T-helper 1 cell (primary cell): ENCODE measurements around the gene CIART.
"Not testable (repeated sequence)": the region's sequence is repeated elsewhere in the genome, so short reads cannot be mapped to it uniquely, and the experiment has no call there.

Experiments
- DNase-seq, 5 donors: peaks; one replicate each; pipeline ENCODE4 v3.0.0-alpha.2; 2012 to 2020

Gene CIART

DNA sequence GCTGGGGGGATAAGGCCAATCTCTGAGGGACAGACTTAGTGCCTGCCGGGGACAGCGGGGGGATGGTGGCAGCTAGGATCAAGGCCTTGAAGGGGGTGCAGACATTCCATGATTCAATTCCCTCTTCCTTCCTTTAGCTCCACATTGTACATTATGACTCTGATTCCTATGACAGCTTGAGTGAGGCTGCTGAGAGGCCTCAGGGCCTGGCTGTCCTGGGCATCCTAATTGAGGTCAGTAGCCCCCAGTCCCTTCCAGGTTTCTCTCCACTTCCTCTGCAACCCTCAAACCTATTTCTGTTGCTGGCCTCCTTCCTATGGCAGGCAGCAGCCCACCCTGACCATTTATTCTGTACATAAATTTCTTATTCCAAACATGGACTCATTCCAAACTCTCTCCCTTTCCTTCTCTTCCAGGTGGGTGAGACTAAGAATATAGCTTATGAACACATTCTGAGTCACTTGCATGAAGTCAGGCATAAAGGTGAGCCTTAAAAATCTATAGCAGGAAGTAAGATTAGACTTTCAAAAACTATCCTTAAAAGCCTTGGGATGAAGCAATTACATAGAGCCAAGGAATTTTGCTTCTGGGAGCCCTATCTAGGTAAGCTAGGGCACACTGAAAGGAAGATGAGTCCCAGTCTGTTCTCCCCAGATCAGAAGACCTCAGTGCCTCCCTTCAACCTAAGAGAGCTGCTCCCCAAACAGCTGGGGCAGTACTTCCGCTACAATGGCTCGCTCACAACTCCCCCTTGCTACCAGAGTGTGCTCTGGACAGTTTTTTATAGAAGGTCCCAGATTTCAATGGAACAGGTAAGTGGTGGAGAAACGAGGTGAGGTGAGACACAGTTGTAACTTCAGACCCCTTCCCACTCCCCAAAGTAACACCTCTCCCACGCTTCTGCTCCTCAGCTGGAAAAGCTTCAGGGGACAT is 19.7 kb upstream of the CIART start:
- DNase-seq, result no peak

DNA sequence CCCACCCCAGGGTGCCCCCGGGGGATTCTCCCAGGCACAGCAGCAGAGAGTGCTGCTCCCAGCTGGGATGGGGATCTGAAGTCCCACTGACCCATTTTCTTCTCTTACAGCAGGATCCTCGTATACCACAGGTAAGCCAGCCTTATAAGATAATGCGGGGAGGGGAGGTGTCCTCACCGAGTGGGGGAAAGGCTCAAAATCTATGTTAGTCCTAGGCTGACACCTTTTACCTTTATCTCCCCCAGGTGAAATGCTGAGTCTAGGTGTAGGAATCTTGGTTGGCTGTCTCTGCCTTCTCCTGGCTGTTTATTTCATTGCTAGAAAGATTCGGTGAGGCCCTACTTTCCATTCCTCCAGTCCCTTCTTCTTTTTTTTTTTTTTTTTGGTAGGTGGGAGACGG is 18.8 kb upstream of the CIART start:
- DNase-seq, result no peak

DNA sequence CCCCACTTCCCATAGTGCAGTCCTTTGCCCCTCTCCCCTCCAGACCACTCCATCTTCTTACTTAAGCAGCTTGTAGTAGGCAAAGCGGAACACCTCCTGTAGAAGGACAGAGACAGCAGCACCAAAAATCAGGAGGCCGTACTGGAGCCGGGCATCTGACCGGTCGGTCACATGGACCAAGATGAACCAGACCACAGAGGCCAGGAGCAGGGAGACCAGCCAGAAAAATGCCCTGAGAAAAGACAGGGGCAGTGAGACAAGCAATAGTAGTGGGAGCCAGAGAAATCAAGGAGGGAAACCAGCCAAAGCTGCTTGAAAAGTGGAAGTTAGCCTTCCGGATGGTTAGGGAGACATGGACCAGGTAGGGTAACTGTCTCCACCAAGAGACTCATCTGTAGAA is 14.5 kb upstream of the CIART start:
- DNase-seq, result no peak

DNA sequence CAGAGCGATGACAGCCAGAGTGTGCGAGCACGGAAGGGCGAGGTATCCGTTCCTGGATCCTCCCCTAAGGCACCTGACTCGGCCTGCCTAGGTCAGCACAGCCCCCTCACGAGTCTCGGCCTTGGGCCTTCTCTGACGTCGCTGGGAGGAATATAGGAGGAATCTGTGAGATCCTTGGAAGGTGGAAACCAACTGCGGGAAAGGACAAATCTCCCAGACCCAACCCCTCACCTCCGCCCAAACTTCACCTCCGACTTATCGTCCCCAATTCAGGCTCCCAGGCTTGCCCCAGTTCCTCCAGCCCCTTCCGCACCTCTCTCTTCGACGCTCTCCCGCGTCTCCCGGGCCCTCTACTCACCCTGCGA is 14.0 kb upstream of the CIART start:
- peak in 4 of 5 donors; percentile 36 to 46 (median 38) for DNase-seq

DNA sequence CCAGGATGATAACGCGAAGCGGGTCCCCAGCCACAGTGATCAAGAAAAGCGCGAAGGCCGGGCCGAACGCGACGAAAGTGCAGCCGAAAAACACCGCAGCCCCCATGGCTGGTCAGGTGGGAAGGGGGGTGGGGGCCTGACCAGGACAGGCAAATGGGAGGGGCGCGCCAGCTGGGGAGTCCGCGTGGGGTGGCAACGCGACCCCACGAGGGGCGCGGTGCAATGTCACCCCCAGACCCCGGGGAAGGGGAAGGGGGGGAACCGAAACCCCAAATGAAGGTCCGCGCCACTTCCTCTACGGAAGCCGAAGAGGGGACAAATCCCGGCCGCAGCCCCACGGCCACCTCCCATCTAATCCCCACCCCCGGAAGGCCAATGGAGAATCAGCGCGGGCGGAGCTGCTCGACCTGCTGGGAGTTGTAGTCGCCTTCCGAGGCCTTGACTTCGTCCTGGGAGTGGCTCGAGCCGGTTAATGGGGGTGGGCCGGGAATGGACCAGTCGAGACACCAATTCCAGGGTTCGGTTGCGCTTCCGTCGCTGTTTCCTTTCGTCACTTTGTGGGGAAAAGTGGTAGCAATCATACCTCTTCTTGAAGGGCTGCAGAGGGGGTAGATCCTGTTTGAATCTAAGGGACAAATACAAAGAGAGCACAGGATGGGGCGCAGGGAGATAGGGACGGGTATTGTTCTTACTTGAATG is 13.5 kb upstream of the CIART start, which contains the start of gene APH1A:
Gene APH1A, minus strand, starts transcription at position 312 of the 699 bp plus-strand sequence. Its CDS starts 206 bp downstream, at position 106.
- peak; percentile 82 to 95 (median 88) for DNase-seq

DNA sequence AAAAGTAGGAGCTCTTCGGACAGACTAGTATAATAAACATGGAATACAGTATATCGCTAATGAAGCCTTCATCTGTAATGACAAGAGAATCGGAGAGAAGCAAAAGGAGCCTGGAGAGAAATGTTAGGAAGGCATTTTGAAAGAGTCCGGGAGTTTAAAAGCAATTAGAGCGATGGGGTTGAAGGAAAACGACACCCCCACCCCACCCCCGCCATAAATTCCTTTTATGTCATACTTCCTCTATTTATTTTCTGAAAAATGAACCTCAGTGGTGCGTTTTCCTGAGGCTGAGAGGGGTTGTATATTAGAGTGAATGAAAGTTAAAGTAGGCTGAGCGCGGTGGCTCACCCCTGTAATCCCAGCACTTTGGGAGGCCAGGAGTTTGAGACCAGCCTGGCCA is 12.9 kb upstream of the CIART start:
- no peak for DNase-seq

DNA sequence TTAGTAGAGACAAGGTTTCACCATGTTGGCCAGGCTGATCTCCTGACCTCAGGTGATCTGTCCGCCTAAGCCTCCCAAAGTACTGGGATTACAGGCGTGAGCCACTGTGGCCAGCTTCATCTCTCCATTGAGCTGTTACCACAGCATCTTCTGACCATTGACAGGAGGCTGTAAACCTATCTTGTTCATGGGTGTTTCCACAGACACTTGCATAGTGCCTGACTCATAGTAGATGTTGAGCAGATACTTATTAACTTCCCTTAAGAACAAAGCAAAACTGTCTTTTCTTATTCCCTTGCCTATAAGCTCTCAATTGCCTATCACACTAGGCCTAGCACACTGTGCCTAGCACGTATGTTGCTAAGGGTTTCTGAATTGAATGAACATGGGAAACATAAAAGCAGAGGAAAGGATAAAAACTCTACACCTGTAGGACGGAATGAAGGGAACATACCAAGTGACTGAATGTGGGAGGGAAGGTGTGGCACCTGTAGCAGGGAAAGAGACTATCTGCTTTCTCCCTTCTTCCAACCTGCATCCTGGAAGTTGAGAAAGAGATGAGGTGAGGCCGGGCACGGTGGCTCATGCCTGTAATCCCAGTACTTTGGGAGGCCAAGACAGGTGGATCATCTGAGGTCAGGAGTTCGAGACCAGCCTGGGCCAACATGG is 10.9 kb upstream of the CIART start:
- DNase-seq, result no peak

DNA sequence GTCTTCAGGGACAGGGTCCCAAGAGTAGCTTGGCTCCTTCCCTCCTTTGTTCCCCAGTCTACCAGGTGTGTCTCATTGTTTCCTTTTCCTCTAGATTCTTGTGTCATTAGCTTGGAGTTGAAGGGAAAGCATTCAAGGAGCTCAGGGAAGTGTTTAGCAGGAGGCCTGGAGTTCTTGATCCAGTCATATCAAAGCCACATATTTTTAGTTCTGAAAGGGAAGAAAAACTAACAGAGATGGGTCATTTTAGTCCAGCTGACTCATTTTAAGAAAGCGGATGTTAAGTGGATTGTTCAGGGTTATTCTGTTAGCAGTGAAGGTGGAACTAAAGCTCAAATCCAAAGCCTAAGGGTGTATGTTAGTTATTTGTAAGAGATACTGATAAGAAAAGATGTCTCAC is 9.0 kb upstream of the CIART start:
- DNase-seq, result no peak

DNA sequence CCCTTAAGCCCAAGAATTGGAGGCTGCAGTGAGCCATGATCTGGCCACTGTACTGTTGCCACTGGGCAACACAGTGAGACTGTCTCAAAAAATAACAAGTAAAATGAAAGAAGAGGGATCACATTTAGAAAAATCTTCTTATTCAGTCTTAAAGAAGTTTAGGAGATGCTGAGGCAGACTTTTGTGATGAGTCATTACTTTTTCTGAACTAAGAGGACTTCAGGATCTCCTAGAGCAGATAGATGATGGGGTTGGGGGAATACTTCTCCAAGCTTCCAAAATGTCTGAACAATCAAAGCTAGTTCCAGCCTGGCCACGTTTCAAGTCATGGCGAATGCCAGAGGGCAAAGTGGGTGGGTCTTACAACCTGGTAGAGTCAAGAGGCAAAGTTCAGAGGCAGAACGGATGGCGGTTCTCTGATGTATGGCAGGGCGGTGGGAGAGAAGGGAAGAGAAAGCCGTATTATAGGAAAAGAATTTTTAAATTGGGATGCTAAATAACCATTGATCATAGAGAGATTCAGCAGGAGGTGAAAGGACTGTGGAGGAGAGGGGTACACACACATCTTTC is 2.1 kb upstream of the CIART start:
- no peak for DNase-seq

DNA sequence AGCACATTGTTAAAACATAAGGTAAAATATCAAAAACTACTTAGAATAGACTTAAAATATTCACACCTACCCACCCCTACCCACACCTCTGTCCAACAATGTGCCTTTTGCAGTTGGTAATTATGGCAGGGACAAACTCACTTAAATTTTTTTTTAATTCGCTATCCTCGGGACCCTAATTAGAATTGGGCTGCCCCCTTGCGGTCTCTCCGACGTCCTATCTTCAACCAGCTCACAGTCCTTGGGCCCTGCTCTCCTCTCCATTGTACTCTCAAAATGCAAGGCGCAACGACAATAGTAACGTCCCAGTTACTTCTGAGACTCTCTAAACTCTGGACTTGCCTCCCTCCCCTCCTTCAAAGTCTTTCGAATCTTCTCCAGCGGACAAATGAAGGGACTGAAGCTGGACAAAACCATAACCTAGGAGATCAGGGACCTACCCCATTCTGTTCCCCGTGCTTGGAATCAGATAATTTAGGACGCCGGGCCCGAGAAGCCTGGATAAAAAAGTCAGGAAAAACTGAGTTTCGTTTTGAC is 1.1 kb upstream of the CIART start:
- peak in 4 of 5 donors; percentile 31 to 52 (median 40) for DNase-seq

DNA sequence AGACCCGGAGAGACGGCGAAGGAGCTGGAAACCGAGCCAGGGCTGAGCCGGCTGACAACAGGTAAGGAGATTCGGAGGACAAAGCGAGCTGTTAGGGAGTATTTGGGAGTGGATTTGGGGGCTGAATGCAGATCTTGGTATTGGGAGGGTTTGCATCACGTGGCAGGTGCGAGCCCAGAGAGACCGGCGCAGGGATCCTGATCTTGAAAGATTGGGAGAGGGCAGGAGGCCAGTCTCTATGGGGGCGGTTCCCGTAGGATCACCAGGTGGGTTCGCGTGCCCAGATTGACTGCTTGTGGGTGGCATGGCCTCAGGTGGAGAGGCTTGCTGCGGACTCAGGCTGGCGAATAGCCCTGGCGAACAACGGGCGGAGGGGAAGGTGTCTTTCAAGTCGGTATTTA is 204 bp downstream of the CIART start:
- no peak for DNase-seq

DNA sequence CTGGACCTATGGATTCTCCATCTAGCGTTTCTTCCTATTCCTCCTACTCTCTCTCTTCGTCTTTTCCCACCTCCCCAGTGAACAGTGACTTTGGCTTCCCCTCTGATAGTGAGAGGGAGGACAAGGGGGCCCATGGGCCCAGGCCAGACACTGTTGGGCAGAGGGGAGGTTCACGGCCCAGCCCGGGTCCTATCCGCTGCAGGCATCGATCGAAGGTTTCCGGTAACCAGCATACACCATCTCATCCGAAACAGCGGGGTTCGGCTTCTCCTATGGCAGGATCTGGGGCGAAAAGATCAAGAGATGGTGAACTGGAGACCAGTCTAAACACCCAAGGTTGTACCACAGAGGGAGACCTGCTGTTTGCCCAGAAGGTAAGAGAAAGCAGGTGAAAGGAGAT is 906 bp downstream of the CIART start:
- DNase-seq, result no peak

DNA sequence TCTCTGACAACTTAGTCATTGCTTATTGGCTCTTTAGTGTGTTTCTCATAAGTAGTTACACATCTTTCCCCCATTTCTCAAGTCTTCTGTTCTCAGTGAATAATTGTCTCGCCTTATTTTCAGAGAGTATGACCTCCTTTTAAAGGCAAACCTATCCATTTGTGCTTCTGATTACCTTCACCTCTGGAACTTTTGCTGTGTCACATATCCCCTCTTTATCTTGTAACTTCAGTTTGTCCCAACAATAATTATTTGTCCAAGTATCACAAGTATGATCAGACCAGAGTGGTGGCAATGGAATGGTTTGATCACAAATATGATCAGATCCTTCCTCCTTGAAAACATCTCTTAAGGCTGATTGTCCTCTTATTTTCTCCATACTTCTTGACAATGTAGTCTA is 6.0 kb downstream of the CIART start:
- no peak for DNase-seq

DNA sequence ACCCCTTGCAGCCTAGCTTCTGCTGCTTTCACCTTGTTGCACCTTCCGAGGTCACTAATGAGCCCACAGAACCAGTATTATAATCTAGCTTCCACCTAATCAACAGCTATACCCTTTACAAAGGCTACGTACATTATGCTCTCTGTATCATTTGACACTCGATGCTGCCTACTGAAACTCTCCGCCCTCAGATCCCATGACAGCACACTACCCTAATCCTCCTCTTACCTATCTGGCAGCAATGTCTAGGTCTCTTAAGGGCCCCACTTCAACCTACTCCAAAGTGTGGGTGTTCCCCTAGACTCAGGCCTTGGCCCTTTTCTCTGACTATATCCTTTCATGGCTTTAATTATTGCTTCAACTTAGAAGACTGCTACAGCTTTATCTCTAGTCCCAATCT is 6.5 kb downstream of the CIART start:
- DNase-seq, result no peak

DNA sequence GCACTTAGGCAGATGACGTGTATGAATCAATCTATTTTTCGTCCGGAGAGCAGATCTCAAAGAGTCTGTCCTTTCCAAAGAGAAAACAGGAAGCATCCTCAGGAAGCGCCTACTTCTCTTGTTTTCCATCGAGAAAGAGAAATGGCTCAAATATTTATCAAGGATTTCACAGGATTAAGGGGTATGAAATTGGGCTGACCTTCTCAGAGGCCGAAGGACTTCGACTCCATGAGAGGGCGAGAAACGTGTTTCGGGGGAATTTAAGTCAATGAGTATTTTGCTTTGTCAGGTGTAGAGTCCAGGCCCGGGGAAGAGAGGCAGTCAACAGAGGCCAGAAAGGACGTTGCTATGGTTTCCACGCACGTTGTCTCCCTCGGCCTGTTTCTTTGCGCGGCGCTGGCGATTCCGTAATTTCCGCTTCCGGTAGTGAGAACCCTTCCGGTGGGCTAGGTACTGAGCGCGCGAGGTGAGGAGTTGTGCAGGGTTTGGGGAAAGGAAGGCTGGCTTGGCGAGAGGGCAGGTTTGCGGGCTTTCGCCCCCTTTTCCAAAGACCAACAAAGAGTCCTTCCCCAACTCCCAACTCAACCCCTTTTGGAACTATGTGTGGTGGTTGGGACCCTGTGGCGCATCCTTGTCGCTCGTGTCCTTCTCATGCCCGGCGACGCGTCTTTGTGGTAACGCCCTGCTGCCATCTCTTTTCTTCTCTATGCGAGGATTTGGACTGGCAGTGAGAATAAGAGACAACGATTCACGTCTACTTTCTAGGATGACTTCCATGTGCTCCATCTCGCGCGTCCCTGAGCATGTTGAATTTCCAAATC is 11.3 kb downstream of the CIART start, which contains the start of gene MRPS21:
Gene MRPS21, plus strand, starts transcription at position 429 of the 821 bp plus-strand sequence. CDS start 506 bp downstream, outside the sequence.
- DNase-seq, result peak; percentile 65 to 89 (median 80)

DNA sequence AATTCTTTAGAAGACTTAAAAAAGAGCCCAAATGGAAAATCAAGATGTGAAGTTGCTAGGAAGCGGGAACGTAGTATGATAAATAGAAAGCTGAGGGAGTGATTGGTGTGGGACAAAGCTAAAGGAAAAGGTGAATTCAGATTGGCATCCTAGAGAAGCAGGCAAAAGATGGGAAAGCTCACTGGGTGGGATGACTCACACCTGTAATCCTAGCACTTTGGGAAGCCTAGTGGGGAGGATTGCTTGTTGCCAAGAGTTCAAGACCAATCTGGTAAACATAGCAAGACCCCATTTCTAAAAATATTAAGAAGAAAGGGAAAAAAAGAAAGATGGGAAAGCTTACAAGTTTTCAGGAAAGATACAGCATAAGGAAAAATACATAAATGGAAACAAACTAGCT is 13.1 kb downstream of the CIART start:
- no peak for DNase-seq

DNA sequence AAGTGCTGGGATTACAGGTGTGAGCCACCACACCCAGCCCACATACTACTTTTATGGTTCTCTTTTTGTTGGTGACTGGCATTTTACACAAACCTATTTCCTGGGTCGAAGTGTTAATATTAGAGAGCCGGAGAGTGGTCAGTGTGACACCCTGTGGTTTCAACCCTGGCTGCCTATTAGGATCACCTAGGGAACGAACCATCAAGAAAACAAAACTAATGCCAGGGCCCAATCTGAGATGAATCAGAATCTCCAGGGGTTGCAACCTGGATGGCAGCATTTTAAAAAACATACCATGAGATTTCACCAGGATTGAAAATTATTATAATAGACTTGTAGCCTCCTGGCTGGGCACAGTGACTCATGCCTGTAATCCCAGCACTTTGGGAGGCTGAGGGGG is 17.4 kb downstream of the CIART start:
- DNase-seq, result no peak

DNA sequence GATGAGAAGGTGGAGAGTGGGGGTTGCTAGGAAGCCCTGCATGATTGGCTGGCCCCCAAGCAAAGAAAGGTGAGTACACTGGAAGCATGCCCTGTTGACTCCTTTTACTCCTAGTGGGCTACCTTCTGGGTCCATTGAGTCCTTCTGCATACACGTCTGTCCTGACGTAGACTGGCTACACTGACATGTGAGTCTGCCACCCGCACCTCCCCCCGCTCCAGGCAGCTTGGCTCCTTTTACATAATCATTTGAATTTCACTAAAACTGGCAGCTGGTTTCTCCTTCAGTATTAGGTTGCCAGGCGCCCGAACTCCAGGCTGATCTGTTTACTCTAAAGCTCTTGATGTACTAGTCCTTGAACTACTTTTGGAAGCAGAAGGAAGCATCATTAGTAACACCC is 20.0 kb downstream of the CIART start:
- no peak for DNase-seq

DNA sequence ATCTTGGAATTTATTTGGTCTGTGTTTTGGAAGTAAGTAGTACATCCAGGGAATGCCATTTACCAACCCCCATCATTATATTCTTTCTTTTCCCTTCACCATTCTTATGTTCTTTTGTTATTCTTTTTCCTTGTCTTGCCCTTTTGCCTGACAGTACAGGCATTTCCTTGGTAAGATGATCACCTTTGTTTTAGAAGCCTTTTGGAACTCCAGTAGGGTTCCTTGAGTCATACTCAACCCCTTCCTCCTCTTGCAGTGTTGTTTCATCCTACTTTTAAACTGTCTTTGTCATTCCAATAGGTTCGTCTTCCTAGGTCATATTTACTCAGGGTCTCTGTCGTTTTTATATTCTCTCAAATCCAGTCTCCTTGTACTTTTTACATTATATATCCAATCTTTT is 20.5 kb downstream of the CIART start:
- no peak for DNase-seq

DNA sequence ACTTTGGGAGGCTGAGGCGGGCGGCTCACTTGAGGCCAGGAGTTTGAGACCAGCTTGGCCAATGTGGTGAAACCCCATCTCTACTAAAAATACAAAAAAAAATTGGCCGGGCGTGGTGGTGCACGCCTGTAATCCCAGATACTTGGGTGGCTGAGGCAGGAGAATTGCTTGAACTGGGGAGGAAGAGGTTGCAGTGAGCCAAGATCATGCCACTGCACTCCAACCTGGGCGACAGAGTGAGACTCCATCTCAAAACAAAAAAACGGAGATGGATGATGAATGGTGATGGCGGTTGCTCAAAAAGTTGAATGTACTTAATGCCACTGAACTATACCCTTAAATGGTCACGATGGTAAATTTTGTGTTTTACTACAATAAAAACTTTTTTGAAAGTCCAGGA is 26.2 kb downstream of the CIART start:
- DNase-seq, result not testable (repeated sequence)

DNA sequence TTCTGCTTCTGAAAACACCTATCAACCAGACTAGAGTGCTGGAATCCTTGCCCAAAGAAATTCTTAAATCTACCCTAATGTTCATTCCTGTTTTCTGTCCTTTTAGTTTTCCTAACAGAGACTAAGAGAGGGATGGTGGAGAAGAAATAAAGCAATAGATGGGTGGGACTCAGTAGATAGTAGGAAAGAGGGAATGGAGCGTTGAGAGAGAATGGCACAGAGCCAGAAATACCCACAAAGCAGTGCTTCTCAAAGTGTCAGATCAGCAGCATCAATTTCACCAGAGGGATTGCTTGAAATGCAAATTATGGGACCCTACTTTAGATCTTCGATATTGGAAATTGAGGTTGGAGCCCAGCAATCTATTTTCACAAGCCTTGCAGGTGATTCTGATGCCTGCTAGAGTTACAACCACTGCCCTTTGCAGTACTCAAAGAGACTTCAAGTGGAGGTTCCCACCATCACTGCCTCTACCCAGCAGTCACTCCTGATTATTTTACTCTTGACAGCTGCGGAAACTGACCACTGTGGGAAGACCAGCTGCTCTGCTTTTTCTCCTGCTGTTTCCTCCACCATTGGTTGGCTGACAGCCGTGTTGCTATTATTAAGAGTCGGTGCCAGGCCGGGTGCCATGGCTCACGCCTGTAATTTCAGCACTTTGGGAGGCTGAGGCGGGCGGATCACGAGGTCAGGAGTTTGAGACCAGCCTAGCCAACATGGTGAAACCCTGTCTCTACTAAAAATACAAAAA is 27.6 kb downstream of the CIART start:
- DNase-seq, result no peak
